GM21360 (cell line): Measurements from ENCODE around the gene SRGAP3.
"Not testable (repeated sequence)": the region's sequence is repeated elsewhere in the genome, so short reads cannot be mapped to it uniquely, and the experiment has no call there.

Experiments used
- ATAC-seq: cut with Tn5 transposase; IDR thresholded peaks from one replicate; pipeline ENCODE4 v1.9.1; 2021; ENCODE audit warnings: mild to moderate bottlenecking, moderate library complexity; ENCODE audit not compliant: unreplicated experiment

SRGAP3 gene

GRCh38 chr3:9249273-9250192 lies at the start of gene SRGAP3:
Gene SRGAP3, minus strand, starts transcription at chr3:9249646. Its CDS starts 695 bp downstream, at chr3:9248951.
- ATAC-seq: peak; percentile 100

- no peak for ATAC-seq
These were observed 48.8 kb upstream of the SRGAP3 start for GRCh38 chr3:9298236-9298635.

GRCh38 chr3:9296241-9296640 lies 46.8 kb upstream of the SRGAP3 start:
- ATAC-seq: no peak

GRCh38 chr3:9295007-9295406 lies 45.6 kb upstream of the SRGAP3 start:
- no peak for ATAC-seq

GRCh38 chr3:9293953-9294352 lies 44.5 kb upstream of the SRGAP3 start:
- not testable (repeated sequence) for ATAC-seq

- no peak for ATAC-seq
These were observed 43.6 kb upstream of the SRGAP3 start for GRCh38 chr3:9293076-9293475.

- ATAC-seq: no peak
These were observed 43.1 kb upstream of the SRGAP3 start for GRCh38 chr3:9292516-9292915.

- ATAC-seq: no peak
These were observed 42.5 kb upstream of the SRGAP3 start for GRCh38 chr3:9291821-9292410.

GRCh38 chr3:9290566-9290965 lies 41.1 kb upstream of the SRGAP3 start:
- no peak for ATAC-seq

- ATAC-seq: not testable (repeated sequence)
These were observed 32.1 kb upstream of the SRGAP3 start for GRCh38 chr3:9281533-9281932.

- no peak for ATAC-seq
These were observed 31.2 kb upstream of the SRGAP3 start for GRCh38 chr3:9280451-9281219.

- ATAC-seq: no peak
These were observed 30.5 kb upstream of the SRGAP3 start for GRCh38 chr3:9279966-9280365.

- peak; percentile 51 for ATAC-seq
These were observed 29.1 kb upstream of the SRGAP3 start for GRCh38 chr3:9278498-9278897.

GRCh38 chr3:9278085-9278484 lies 28.6 kb upstream of the SRGAP3 start:
- no peak for ATAC-seq

GRCh38 chr3:9276761-9277370 lies 27.4 kb upstream of the SRGAP3 start:
- ATAC-seq: no peak

GRCh38 chr3:9271903-9272302 lies 22.5 kb upstream of the SRGAP3 start:
- ATAC-seq: no peak

GRCh38 chr3:9270704-9271103 lies 21.3 kb upstream of the SRGAP3 start:
- ATAC-seq: no peak

- ATAC-seq: no peak
These were observed 17.3 kb upstream of the SRGAP3 start for GRCh38 chr3:9266716-9267115.

- ATAC-seq: no peak
These were observed 10.9 kb upstream of the SRGAP3 start for GRCh38 chr3:9260305-9260704.

- ATAC-seq: no peak
These were observed 7.6 kb upstream of the SRGAP3 start for GRCh38 chr3:9257092-9257491.

- no peak for ATAC-seq
These were observed 6.5 kb upstream of the SRGAP3 start for GRCh38 chr3:9255976-9256375.
